WTC11 (cell line): ENCODE data around the gene CKM. TPM values are rescaled to one million over a fixed set of nuclear protein-coding genes. Genes with fewer than 3 reads are reported as not detected.

Experiments
- ATAC-seq: fragments of 200-7000 bp; cut with Tn5 transposase; 2 replicates; pipeline ENCODE4 v1.10.0; 2021; ENCODE audit warnings: mild to moderate bottlenecking, moderate library complexity
- CTCF ChIA-PET: fragments of 300-600 bp; sonication (Branson Sonifier 250); formaldehyde crosslinking; loops from one replicate; lab custom pipeline; 2021; ENCODE audit warnings: antibody characterized with exemption; lab: Charles Lee
- POLR2A ChIA-PET: fragments of 350-600 bp; sonication (Branson Sonifier 250); formaldehyde crosslinking; loops from one replicate; lab custom pipeline; 2021; ENCODE audit warnings: antibody characterized with exemption; lab: Charles Lee
- DNase-seq: peaks from one replicate; pipeline ENCODE4 v3.0.0; 2021; ENCODE audit warnings: low spot score
- H3K27ac Mint-ChIP-seq: 2 replicates; pipeline ENCODE4 v1.8.0; 2021; ENCODE audit warnings: mixed read lengths
- H3K27me3 Mint-ChIP-seq: 2 replicates; pipeline ENCODE4 v1.8.0; 2021; ENCODE audit warnings: low read depth, mild to moderate bottlenecking, moderate library complexity, mixed read lengths
- H3K36me3 Mint-ChIP-seq: 2 replicates; pipeline ENCODE4 v1.8.0; 2021; ENCODE audit warnings: mixed read lengths
- H3K4me1 Mint-ChIP-seq: 2 replicates; pipeline ENCODE4 v1.8.0; 2022; ENCODE audit warnings: mixed read lengths
- H3K4me3 Mint-ChIP-seq: 2 replicates; pipeline ENCODE4 v1.8.0; 2021; ENCODE audit warnings: mild to moderate bottlenecking, moderate library complexity, mixed read lengths
- H3K9me3 Mint-ChIP-seq: 2 replicates; pipeline ENCODE4 v1.8.0; 2021; ENCODE audit warnings: mixed read lengths
- AR ChIP-seq: fragments of 250-450 bp; sonication (Bioruptor Pico); IDR thresholded peaks from 2 replicates; pipeline ENCODE4 v1.9.0; 2021; ENCODE audit warnings: mild to moderate bottlenecking
- ATF2 ChIP-seq: sonication (generic); formaldehyde crosslinking; IDR thresholded peaks from 2 replicates; pipeline ENCODE4 v1.8.1; 2022; ENCODE audit warnings: low read depth, missing genetic modification reagents, borderline replicate concordance
- E2F4 ChIP-seq: sonication (generic); formaldehyde crosslinking; IDR thresholded peaks from 2 replicates; pipeline ENCODE4 v1.8.1; 2022; ENCODE audit warnings: low read depth, mild to moderate bottlenecking, moderate library complexity, missing genetic modification reagents, borderline replicate concordance
- EMX1 ChIP-seq: fragments of 250-450 bp; sonication (Bioruptor Pico); IDR thresholded peaks from 2 replicates; pipeline ENCODE4 v1.8.0; 2021; ENCODE audit warnings: mild to moderate bottlenecking
- ERG ChIP-seq: fragments of 250-450 bp; sonication (Bioruptor Pico); IDR thresholded peaks from 2 replicates; pipeline ENCODE4 v1.8.0; 2021; ENCODE audit warnings: mild to moderate bottlenecking
- ESRRA ChIP-seq: sonication (generic); formaldehyde crosslinking; IDR thresholded peaks from 2 replicates; pipeline ENCODE4 v1.8.1; 2022; ENCODE audit warnings: mild to moderate bottlenecking, missing genetic modification reagents, borderline replicate concordance
- GABPB1 ChIP-seq: sonication (generic); formaldehyde crosslinking; IDR thresholded peaks from 2 replicates; pipeline ENCODE4 v1.8.1; 2023; ENCODE audit warnings: mild to moderate bottlenecking, missing genetic modification reagents
- HMGXB4 ChIP-seq: sonication (generic); formaldehyde crosslinking; IDR thresholded peaks from 2 replicates; pipeline ENCODE4 v1.8.1; 2023; ENCODE audit warnings: mild to moderate bottlenecking, moderate library complexity, missing genetic modification reagents
- MXD4 ChIP-seq: fragments of 250-450 bp; sonication (Bioruptor Pico); IDR thresholded peaks from 2 replicates; pipeline ENCODE4 v1.8.0; 2021; ENCODE audit warnings: mild to moderate bottlenecking, moderate library complexity, borderline replicate concordance
- NFATC4 ChIP-seq: fragments of 250-450 bp; sonication (Bioruptor Pico); IDR thresholded peaks from 2 replicates; pipeline ENCODE4 v1.9.0; 2021; ENCODE audit warnings: mild to moderate bottlenecking
- NR3C1 ChIP-seq: sonication (generic); formaldehyde crosslinking; conservative IDR thresholded peaks from 2 replicates; pipeline ENCODE4 v1.8.1; 2023; ENCODE audit warnings: low read depth, mild to moderate bottlenecking, missing genetic modification reagents
- SMAD3 ChIP-seq: sonication (generic); formaldehyde crosslinking; IDR thresholded peaks from 2 replicates; pipeline ENCODE4 v1.8.0; 2022; ENCODE audit warnings: missing genetic modification reagents, mild to moderate bottlenecking, borderline replicate concordance
- SMAD4 ChIP-seq: sonication (generic); formaldehyde crosslinking; IDR thresholded peaks from 2 replicates; pipeline ENCODE4 v1.8.0; 2022; ENCODE audit warnings: mild to moderate bottlenecking, missing genetic modification reagents
- ZBTB43 ChIP-seq: sonication (generic); formaldehyde crosslinking; IDR thresholded peaks from 2 replicates; pipeline ENCODE4 v1.8.1; 2023; ENCODE audit warnings: mild to moderate bottlenecking, missing genetic modification reagents
- ZNF219 ChIP-seq: sonication (generic); formaldehyde crosslinking; IDR thresholded peaks from 2 replicates; pipeline ENCODE4 v1.8.0; 2023; ENCODE audit warnings: missing genetic modification reagents, mild to moderate bottlenecking, borderline replicate concordance
- ZNF396 ChIP-seq: fragments of 250-450 bp; sonication (Bioruptor Pico); IDR thresholded peaks from 2 replicates; pipeline ENCODE4 v1.8.0; 2021; ENCODE audit warnings: mild to moderate bottlenecking, moderate library complexity, borderline replicate concordance
- ZNF416 ChIP-seq: fragments of 250-450 bp; sonication (Bioruptor Pico); IDR thresholded peaks from 2 replicates; pipeline ENCODE4 v1.9.0; 2021; ENCODE audit warnings: mild to moderate bottlenecking, inconsistent platforms
- ZNF532 ChIP-seq: fragments of 250-450 bp; sonication (Bioruptor Pico); IDR thresholded peaks from 2 replicates; pipeline ENCODE4 v1.9.0; 2021; ENCODE audit warnings: mild to moderate bottlenecking, borderline replicate concordance
- total RNA-seq: library from RNA; stranded (reverse); gene quantifications from 3 replicates; pipeline ENCODE4 v1.2.3, GENCODE V29; 2021

The CKM gene
- total RNA-seq, 1 experiment from 2014 or later: not detected

- no peak for ATAC-seq
- no peak overlapping the region for H3K27ac Mint-ChIP-seq
- no peak overlapping the region for H3K4me3 Mint-ChIP-seq
- CTCF ChIA-PET: no interaction called here
- POLR2A ChIA-PET: no interaction called here
- no peaks in the 10 kb centered on the region for H3K4me1 Mint-ChIP-seq
- no peak for DNase-seq
- peaks cover 7% of the 10 kb centered on the region; the same call in 1 of the 2 replicates for H3K27me3 Mint-ChIP-seq
- peaks cover 33% of the 10 kb centered on the region for H3K36me3 Mint-ChIP-seq
- no peak for TF ChIP-seq E2F4 (CRISPR knock-in tag)
- TF ChIP-seq ZNF396 (CRISPR knock-in tag): no peak
- TF ChIP-seq ERG (CRISPR knock-in tag): no peak
- no peak for TF ChIP-seq ESRRA (CRISPR knock-in tag)
- TF ChIP-seq MXD4 (CRISPR knock-in tag): no peak
- TF ChIP-seq GABPB1 (CRISPR knock-in tag): no peak
- TF ChIP-seq SMAD4 (CRISPR knock-in tag): no peak
- TF ChIP-seq ZNF219 (CRISPR knock-in tag): no peak
- no peak for TF ChIP-seq ZNF532 (CRISPR knock-in tag)
- TF ChIP-seq EMX1 (CRISPR knock-in tag): no peak
- no peak for TF ChIP-seq HMGXB4 (CRISPR knock-in tag)
- no peak for TF ChIP-seq ZBTB43 (CRISPR knock-in tag)
- TF ChIP-seq SMAD3 (CRISPR knock-in tag): no peak
- no peak for TF ChIP-seq ZNF416 (CRISPR knock-in tag)
- no peak for TF ChIP-seq ATF2 (CRISPR knock-in tag)
- no peak for TF ChIP-seq NFATC4 (CRISPR knock-in tag)
- TF ChIP-seq AR (CRISPR knock-in tag): no peak
- no peak for TF ChIP-seq NR3C1 (CRISPR knock-in tag)
- peaks cover 4% of the 10 kb centered on the region for H3K9me3 Mint-ChIP-seq
These were observed 30.8 kb downstream of the CKM start for GRCh38 chr19:45291834-45292233.
